ENCODE results near the gene L3MBTL1. TPM values are rescaled to one million over a fixed set of nuclear protein-coding genes. Genes with fewer than 3 reads are reported as not detected.

Gene L3MBTL1
- total RNA-seq, 1 experiment from 2014 or later = 24.9 TPM

DNA sequence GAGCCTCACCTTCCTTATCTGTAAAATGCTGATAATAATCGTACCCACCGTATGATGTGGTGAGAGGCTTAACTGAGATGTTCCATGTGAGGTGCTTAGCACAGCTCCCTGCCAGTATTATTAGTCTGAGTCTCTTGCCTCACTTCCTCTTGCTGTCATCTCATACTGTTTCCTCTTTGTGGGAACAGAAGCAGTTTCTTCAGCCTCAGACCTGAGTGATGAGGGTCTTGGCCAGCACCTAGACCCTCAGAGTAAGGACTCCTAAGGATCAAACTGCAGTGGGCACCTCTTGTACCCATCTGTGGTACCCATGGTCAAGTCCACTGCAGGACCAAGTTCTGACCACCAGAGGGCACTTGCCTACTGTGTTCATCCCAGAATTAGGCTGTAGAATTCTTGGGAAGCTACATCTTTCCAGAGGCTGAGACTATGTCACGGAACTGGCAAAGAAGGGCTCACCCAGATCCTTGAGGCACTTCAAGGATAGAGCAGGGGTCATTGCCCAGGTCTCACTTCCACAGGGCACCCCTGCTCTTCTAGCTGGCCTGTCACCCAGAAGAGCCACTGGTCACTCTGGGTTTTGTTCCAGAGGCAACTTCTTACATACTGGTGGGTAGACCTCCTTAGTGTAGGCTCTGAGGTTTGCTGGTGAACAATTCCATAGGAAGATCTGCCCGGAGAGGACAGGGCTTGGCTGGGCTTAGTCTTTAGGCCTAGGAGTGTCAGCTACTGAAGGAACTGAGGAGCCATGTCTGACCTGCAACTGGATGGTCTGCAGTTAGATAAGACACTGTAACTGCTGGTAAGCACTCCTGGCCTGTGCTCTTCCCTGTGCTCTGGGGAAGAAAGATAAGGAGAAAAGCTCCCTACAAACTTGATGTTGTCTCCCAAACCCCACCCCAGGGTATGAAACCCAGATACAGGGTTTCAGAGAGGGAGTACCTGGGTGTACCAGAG is 30.7 kb downstream of the L3MBTL1 start:
- peak; percentile 85 for ATAC-seq
- BruUV-seq (replicated peaks) = no TSS peak
- TF ChIP-seq, protein P1, sequence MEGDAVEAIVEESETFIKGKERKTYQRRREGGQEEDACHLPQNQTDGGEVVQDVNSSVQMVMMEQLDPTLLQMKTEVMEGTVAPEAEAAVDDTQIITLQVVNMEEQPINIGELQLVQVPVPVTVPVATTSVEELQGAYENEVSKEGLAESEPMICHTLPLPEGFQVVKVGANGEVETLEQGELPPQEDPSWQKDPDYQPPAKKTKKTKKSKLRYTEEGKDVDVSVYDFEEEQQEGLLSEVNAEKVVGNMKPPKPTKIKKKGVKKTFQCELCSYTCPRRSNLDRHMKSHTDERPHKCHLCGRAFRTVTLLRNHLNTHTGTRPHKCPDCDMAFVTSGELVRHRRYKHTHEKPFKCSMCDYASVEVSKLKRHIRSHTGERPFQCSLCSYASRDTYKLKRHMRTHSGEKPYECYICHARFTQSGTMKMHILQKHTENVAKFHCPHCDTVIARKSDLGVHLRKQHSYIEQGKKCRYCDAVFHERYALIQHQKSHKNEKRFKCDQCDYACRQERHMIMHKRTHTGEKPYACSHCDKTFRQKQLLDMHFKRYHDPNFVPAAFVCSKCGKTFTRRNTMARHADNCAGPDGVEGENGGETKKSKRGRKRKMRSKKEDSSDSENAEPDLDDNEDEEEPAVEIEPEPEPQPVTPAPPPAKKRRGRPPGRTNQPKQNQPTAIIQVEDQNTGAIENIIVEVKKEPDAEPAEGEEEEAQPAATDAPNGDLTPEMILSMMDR (IDR thresholded peaks at IDR 0.05) = peak; percentile 94
- TF ChIP-seq TCF7L2 (IDR thresholded peaks at IDR 0.05; ENCODE audit: low read depth, low read length) = no peak
- TF ChIP-seq, protein P2, sequence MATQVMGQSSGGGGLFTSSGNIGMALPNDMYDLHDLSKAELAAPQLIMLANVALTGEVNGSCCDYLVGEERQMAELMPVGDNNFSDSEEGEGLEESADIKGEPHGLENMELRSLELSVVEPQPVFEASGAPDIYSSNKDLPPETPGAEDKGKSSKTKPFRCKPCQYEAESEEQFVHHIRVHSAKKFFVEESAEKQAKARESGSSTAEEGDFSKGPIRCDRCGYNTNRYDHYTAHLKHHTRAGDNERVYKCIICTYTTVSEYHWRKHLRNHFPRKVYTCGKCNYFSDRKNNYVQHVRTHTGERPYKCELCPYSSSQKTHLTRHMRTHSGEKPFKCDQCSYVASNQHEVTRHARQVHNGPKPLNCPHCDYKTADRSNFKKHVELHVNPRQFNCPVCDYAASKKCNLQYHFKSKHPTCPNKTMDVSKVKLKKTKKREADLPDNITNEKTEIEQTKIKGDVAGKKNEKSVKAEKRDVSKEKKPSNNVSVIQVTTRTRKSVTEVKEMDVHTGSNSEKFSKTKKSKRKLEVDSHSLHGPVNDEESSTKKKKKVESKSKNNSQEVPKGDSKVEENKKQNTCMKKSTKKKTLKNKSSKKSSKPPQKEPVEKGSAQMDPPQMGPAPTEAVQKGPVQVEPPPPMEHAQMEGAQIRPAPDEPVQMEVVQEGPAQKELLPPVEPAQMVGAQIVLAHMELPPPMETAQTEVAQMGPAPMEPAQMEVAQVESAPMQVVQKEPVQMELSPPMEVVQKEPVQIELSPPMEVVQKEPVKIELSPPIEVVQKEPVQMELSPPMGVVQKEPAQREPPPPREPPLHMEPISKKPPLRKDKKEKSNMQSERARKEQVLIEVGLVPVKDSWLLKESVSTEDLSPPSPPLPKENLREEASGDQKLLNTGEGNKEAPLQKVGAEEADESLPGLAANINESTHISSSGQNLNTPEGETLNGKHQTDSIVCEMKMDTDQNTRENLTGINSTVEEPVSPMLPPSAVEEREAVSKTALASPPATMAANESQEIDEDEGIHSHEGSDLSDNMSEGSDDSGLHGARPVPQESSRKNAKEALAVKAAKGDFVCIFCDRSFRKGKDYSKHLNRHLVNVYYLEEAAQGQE (IDR thresholded peaks at IDR 0.05; ENCODE audit: insufficient read depth in 1 of 2, low read depth in 2 of 2, low read length in 1 of 2) = no peak
- Histone ChIP-seq H3K27ac (ENCODE audit: low read length) (no peak overlapping the region), H3K9me3 (ENCODE audit: control insufficient read depth, insufficient read depth, low read depth, low read length) (no peaks in the 10 kb centered on the region), H3K27me3 (ENCODE audit: control insufficient read depth, insufficient read depth, low read length) (no peaks in the 10 kb centered on the region), H3K4me3 (ENCODE audit: low read depth in 2 of 2, low read length in 2 of 2) (no peak overlapping the region), H3K36me3 (ENCODE audit: control insufficient read depth, insufficient read depth, low read length) (no peaks in the 10 kb centered on the region; the same call in 1 of the 2 replicates), H3K4me1 (ENCODE audit: control insufficient read depth, insufficient read depth, low read length) (no peaks in the 10 kb centered on the region)
- in situ Hi-C loops (cut with HindIII; ENCODE audit: low pct_unique_long_range_greater_than_20kb, low sequenced_read_pairs) (no loop called here), intact Hi-C loops (cut with micrococcal nuclease; ENCODE audit: unreplicated experiment) (no loop called here)
- POLR2A ChIA-PET = no interaction called here
- DNase-seq (ENCODE audit: low read depth, low spot score) = peak; percentile 60
- CTCF ChIA-PET = interaction anchor here (0.6 to 1.3 kb wide), 3 partner anchors 13 to 142 kb away, joined by 3 to 4 read pairs (median 4); no protein-coding TSS in a partner anchor

DNA sequence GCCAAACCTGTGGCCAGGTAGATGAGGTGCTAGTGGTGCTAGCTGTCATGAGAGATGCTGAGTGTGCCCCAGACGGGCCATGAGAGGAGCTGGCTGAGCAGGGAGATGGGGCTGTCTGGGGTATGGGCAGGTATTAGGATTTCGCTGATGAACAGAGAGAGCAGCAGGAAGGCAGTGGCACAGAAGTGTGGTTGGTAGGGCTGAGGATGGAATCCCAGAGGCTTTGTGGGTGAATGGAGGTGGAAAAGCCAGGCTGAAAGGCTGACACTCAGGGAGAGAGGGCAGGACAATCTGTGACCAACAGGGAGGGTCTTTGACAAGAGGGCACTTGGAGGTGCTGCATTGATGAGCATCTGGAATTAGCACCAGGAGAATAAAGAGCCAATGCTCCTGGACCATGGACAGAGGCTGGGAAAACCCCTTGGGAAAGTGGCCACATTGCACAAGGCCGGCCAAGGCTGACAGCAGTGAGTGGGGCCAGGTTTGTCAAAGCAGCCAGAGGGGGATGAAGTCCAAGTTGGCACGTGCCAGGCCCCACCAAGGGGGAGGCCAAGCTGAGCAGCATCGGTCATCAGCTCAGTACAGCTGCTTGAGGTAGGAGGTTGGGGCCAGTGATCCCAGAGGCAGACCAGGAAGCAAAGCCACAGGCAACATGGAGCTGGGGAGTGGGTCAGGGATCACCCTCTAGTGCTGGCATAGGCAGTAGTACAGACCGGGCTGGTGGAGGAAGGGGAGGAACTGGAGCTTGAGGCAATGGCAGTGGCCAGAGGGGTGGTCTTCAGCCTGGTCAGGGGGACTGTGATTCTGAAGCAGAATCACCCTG is 31.6 kb downstream of the L3MBTL1 start:
- no peaks in the 10 kb centered on the region for H3K9me3 ChIP-seq (ENCODE audit: control insufficient read depth, insufficient read depth, low read depth, low read length)
- no peak for DNase-seq (ENCODE audit: low read depth, low spot score)

More for the DNA sequence above, 31.6 kb downstream of the L3MBTL1 start:
- ATAC-seq = no peak
- no peaks in the 10 kb centered on the region for H3K4me1 ChIP-seq (ENCODE audit: control insufficient read depth, insufficient read depth, low read length)
- intact Hi-C loops (cut with micrococcal nuclease; ENCODE audit: unreplicated experiment) (no loop called here), in situ Hi-C loops (cut with HindIII; ENCODE audit: low pct_unique_long_range_greater_than_20kb, low sequenced_read_pairs) (no loop called here)
- TF ChIP-seq, protein P1 (IDR thresholded peaks at IDR 0.05) = no peak
- TF ChIP-seq, protein P2 (IDR thresholded peaks at IDR 0.05; ENCODE audit: insufficient read depth in 1 of 2, low read depth in 2 of 2, low read length in 1 of 2) = peak; percentile 58 to 74; a peak in 2 of 4 replicates
- no peak overlapping the region for H3K4me3 ChIP-seq (ENCODE audit: low read depth in 2 of 2, low read length in 2 of 2)
- BruUV-seq (replicated peaks) = no TSS peak
- ChIA-PET CTCF (no interaction called here), POLR2A (no interaction called here)
- H3K27ac ChIP-seq (ENCODE audit: low read length) = no peak overlapping the region
- no peaks in the 10 kb centered on the region for H3K27me3 ChIP-seq (ENCODE audit: control insufficient read depth, insufficient read depth, low read length)
- H3K36me3 ChIP-seq (ENCODE audit: control insufficient read depth, insufficient read depth, low read length) = no peaks in the 10 kb centered on the region; the same call in 1 of the 2 replicates

Measured in Panc1 (cell line).